HG02884 (cell line): ENCODE measurements around the gene ALG1.
"Not testable (repeated sequence)": the region's sequence is repeated elsewhere in the genome, so short reads cannot be mapped to it uniquely, and the experiment has no call there.

ENCODE experiments used
- ATAC-seq: cut with Tn5 transposase; IDR thresholded peaks from one replicate; pipeline ENCODE4 v1.9.1; 2021; ENCODE audit warnings: mild to moderate bottlenecking, moderate library complexity; ENCODE audit not compliant: unreplicated experiment

The ALG1 gene

DNA sequence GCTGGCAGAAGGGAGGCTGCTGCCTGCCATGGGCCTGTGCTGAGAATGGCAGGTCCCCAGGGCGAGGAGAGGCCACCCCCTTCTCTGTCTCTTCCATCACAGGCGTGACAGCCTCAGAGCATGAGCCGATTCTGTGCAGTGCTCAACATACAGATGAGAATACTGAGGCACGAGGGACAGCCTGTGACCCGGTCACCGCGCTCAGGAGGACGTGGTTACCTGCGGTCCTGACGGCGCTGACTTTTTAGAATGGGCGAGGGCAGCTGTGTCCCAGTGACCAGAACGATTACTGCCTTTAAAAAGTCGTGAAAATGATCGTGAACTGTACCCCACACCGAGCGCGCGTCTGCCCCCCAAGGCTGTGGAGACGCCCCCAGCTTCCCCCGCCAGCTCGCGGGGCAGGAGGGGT, 25.4 kb downstream of the ALG1 start:
- ATAC-seq = not testable (repeated sequence)

DNA sequence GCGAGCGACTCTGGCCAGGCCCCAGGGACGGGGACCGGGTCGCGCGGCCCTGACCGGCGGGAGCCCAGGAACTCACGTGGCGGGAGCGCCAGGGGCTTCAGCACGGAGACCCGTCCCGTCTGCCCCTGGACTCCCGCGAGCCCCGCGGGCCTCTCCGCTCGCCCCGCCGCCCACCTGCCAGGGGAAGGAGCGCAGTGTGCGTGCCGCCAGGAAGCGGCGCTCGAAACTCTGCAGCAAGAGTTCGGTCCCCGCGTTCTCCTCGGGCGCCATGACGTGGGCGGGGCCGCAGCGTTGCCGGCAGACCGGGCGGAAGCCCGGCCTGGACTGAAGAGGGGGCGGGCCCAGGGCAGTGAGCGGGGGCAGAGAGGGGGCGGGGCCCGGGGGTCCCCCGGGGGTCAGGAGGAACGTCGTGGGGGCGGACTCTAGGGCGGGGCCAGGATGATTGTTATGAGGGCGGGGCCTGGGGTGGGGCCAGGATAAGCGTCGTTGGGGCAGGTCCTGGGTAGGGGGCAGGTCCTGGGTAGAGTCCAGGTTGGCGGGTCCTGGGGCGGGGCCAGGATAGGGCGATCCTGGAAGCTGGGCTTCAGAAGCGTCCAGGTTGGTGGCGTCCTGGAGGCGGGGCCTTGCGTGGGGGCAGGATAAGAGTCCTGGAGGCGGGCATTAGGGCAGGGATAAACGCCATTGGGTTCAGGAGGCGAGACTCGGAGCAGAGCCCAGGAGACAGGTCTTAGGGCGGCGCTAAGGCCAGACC, 26.0 kb downstream of the ALG1 start, which contains the start of gene EEF2KMT:
EEF2KMT (minus strand) TSS at position 326 of the 751 bp plus-strand sequence; CDS start at position 270, 56 bp downstream.
- ATAC-seq = peak; percentile 91

DNA sequence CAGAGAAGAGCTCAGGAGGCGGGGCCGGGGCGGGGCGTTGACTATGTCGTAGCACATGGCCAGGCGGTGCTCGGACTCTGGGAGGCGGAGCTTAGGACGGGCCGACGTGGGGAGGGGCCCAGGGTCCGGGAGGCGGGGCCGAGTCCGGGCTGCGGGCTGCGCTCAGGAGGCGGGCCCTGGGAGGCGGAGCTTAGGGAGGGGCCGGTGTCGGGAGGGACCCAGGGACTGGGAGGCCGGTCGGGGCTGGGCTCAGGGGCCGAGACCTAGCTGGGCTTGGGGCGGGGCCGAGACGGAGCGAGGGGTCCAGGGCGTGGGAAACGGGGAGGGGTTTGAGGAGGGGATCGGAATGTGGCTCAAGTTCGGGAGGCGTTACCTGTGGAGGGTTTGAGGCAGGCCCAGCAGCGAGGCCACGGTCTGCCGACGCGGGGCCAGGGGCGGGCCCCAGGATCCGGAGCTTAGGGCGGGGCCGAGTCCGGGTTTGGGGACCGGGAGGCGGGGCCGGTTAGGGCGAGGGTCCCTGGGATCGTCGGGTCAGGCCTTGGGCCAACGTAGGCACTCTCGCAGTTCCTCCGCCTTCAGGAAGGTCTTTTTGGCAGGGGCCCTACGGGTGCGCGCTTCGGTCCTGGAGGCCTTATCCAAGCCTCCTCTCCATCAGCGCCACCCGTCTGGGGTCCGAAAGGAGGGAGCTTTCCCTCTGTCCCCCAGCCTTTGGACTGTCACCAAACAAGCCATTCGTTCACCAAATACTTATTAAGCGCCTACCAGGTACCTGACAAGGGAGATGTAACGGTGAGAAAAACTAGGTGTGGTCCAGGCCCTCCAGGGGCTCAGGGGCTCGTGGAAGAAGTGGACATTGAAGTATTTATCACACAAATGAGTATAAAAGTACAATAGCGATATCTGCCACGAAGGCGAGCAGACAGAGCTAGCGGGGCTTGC, 26.8 kb downstream of the ALG1 start:
- ATAC-seq = peak; percentile 64

- ATAC-seq = not testable (repeated sequence)
Observed at GRCh38 chr16:5099174-5099573, 27.5 kb downstream of the ALG1 start.

DNA sequence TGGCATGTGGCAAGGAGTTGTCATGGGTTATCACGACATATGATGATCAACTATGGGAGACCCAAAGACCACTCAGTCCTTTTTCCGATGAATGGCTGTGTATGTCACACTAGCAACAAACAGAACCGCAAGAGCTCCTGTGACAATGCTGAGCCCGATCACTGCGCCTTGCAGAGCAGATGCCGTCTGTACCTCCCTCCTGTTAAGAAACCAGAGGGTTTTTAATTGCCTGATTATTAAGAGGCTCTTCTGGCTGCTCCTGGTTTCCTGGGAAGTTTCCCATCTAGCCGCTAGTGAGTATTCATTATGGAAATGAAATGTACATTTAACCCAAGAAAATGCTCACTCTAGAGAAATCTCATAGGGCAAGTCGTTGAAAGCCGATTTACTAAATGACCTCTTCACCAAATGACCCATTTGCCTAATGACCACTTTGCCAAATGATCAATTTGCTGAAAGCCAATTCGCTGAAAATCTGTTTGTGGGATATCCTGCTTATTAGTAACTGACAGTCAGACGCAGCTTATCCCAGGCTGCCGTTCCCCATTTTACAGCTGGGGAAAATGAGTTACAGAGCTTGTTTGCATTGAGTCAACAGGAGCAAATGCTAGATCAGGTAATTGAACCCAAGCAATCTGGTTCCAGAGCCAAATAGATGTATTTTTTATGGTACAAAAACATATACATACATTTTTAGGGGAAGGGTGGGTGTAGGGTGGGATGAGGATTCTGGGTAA, 31.8 kb downstream of the ALG1 start:
- ATAC-seq = not testable (repeated sequence)

GRCh38 chr16:5105039-5105438, 33.4 kb downstream of the ALG1 start:
- ATAC-seq = not testable (repeated sequence)

DNA sequence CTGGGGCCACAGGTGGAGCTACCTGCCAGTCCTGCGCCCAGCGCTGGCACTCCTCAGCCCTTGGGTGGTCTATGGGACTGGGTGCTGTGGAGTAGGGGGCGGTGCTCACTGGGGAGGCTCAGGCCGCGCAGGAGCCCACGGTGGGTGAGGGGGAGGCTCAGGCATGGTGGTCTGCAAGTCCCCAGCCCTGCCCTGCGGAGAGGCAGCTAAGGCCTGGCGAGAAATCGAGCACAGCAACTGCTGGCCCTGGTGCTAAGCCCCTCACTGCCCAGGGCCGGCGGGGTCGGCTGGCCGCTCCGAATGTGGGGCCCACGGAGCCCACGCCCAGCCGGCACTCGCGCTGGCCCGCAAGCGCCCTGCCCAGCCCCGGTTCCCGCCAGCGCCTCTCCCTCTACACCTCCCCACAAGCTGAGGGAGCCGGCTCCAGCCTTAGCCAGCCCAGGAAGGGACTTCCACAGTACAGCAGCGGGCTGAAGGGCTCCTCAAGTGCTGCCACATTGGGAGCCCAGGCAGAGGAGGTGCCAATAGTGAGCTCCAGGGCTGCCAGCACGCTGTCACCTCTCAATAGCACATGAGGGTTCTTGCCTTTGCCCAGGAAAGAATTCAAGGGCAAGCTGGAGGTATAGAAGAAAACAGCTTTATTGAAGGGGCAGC, 37.0 kb downstream of the ALG1 start:
- no peak for ATAC-seq

DNA sequence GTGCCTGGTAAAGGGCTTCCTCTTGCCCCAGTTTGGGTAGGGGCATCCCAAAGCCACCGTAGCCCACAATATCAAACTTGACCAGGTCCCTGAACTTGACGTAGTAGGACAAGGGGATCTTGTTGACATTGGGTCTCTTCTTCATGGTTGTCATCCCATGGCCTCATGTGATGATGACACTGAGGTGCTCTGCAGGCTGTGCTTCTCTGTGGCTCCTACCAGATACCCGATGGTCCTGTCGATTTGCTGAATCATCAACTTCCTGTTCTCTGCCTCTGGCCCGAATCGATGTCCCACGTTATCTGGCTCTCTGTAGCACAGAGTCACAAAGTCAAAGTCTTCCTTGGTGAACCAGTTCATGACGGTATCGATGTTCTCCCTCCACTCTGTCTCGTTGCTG, 39.3 kb downstream of the ALG1 start:
- ATAC-seq = not testable (repeated sequence)

GRCh38 chr16:5116780-5117295, 45.2 kb downstream of the ALG1 start:
- ATAC-seq = not testable (repeated sequence)

DNA sequence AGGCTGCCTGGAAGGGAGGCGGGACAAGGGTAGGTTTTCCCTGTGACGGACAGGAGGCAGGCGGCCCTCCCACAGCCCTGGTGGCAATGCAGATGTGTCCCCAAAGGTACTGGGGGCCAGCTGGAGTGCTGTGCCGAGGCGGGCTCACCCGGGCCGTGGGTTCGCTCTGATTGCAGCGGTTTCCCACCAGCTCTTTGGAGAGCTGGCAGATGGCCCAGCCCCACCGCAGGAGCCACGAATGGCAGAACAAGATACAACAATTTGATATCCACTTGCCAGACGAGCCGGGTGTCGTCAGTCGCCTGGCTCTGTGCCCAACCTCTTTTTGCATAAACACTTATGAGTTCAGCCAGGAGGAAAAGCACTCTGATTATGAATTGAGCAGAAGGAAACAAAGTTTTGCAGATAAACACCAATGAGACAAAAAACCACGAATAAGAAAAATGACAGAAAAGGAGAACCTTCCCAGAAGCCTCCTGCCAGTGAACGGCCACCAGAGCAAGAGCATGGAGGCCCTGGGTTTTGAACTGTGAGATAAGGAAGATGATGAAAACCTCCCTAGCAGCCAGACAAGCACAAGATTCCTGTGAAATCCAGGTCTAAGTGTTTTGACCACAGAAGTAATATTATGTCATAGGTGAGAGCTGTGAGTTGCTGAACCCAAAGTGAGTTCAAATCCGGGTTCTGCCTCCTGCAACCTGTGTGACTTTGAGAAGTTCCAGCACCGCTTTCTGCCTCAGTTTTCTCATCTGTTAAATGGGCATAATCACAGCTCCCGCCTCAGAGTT, 45.9 kb downstream of the ALG1 start:
- ATAC-seq = not testable (repeated sequence)

DNA sequence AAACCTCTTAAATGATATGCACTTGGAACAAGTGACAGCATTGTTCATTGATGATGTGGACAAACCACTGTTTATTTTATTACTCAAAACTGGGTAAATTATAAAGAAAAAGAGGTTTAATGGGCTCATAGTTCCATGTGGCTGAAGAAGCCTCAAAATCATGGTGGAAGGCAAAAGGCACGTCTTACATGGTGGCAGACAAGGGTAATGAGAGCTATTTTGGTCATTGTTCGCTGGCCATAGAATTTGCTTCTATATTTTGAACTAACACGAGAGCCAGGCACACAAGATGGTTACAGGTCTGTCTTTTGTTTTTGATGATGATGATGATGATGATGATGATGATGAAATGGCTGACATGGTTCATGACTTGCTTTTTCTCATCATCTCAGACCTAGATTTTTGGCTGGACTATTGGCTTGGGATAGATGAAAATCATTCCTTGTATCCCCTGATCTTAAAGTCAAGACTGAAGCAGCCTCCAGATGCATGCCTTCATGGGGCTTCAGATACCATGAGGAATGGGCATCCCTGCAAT, 59.9 kb downstream of the ALG1 start:
- not testable (repeated sequence) for ATAC-seq

DNA sequence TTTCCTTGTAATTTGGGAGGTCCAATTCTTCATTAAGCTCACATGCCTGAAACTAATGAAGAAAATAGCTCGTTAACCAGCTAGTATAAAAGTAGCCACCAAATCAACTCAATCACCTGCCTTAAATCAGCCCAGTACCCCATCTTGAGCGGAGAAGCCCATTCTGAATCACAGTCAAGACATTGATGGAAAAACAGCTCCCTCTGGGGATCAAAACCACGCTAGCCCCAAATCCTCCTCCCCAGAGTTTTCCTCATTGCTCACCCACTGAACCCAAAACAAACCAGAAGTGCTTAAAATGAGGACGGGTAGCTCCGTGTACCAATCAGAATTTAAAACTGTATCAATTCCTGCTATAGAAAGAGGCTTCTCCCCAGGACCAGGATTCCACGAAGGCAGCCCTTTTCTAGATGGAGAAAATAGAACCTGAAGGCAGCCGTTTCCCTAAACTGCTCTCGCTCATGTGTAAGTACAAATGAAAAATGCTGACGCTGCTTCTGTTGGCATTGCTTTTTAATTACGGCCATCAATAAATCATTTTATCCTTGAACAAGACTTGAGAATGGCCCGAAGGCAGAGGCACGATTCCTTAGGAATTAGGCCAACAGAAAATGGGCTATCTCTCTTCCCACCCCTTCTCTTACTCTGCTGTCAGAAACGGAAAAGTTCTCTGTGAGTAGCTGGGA, 61.4 kb downstream of the ALG1 start:
- not testable (repeated sequence) for ATAC-seq

DNA sequence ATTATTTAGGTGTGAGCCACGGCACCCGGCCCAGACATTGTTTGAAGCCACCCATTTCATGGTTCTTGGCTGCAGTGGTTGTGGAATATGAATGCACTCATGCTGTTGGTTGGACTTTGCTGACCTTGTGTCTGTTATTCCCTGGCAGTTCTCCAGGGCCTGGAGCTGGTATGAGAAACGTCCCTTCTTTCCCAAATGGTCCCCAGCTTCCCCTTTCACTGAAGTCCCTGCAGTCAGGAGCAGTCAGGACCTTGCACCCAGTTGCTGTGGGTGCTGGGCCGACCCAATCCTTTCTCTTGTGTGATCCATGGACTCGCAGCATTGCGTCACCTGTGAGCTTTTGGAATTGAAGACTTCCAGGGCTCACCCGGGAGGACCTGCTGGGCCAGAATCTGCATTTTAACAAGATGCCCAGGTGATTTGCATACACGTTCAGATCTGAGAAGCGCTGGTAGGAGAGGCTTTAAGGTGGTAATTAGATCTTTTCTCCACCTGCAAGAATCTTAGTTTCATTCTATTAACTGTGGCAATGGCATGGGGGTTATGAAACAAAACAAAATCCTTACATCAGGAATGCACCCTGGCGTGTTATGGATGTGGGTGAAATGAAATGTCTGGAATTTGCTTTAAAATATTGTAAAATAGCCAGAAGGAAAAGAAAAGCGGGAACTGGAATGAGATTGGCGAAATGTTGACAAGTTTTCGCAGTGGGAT, 63.3 kb downstream of the ALG1 start:
- not testable (repeated sequence) for ATAC-seq
